NCI-H2081 treated with DMSO at 0.1 percent for 48 hours (cell line): Measurements from ENCODE around the gene RASGRP1.
"Not testable (repeated sequence)": the region's sequence is repeated elsewhere in the genome, so short reads cannot be mapped to it uniquely, and the experiment has no call there.

ENCODE experiments used
- DNase-seq: peaks from one replicate; lab custom pipeline; 2025; lab: John Stamatoyannopoulos, UW

RASGRP1 gene

DNA sequence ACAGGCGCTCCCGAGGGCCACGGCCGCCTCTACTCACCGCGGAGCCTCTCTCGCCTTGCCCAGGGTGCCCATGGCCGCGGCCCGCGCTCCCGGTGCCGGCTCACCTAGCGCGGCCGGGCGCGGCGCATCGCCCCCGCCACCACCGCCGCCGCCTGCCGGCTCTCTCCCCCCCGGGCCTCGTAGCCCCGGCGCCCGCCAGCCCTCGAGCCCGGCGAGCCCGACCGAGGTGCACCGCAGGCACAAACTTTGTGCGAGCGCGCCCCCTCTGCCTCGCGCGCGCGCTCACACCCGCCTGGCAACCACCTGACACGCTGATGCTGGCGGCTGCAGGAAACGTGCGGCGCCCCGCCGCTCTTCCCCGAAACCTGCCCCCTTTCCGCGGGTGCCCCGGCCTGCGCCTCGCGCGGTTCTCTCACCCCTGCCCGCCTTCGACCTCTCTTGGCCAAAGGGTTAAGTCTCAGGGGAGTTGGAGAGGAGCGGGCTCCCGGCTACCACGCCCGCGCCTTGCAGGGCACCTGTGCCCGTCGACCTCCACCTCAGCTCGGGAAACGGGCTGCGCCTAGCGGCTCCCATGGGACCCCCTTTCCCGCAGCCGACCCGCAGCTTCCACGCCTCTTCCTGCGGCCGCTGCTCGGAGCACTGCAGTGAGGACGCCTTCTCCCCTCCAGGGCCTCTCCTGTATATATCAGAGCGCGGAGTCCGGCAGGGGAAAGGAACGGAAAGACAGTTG lies at the start of gene RASGRP1:
TSS of gene RASGRP1 (minus strand) at position 258 of the 730 bp plus-strand sequence. CDS start at position 72, 186 bp downstream.
- DNase-seq, result no peak

DNA sequence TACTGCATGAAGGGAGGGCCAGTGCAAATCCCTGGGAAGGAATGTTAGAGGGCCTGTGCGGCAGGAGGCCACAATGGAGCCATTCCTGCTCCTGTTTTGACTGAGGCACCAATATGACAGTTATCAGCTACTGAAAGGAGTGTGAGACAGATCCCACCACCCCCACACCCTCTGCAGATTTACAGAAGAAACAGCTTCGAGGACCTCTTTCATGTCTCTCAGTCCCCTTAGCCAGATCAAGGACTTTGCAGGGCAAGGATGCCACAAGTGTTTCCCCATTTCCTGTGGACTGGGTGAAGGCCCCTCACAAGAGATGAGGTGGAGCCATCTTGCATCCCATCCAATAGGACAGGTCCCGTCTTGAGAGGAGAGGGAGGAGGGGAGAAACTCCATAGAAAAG lies 48.5 kb upstream of the RASGRP1 start:
- no peak for DNase-seq

DNA sequence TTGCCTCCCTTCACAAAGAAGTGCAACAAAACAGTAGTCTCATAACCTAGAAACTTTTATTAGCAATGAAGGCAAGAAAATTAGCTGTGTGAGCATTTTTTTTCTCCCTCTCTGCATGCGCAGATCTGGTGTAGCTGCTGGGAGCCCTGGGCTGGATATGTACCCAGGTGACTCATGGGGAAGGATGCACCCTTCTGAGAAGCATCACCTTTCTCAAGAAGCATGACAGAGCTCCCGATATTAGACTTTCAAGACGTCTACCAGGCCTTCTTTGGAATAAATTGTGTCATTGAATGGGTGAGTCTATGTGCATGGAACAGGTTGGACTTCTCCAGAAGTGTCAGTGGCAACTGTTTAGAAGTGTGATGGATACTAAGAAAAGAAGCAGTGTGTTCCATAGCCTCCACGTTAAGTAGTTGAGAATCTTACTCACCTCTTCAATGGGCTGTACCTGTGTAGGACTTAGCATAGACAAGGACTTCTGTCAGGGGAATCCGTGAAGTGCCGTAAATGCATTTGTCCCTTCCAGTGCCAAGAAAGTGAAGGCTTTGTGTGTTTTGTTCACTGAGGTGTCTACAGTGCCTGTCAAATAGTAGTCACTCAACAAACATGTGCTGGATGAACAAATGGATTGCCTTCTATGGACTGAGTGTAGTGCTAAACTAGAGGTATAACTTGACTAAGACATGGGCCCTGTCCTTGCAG lies 47.7 kb upstream of the RASGRP1 start:
- DNase-seq, result no peak

DNA sequence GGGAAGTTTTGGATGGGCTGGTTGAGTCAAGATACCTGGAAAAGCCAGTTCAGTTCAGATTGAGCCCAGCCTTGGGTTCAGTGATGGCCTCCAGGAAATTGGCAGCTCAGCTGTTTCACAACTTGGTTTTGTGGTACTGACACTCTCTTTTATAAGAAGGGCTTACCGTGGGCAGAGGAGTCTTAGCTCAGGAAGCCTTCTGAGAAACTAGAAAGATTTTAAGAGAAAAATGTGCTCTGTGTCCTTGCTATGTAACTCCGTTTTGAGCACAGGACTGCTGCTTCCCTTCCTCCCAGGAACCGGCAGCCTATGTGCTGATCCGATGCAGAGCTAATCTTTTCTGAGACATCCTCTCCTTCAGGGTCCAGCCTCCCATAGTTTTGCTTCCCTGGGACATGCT lies 46.6 kb upstream of the RASGRP1 start:
- DNase-seq, result no peak

DNA sequence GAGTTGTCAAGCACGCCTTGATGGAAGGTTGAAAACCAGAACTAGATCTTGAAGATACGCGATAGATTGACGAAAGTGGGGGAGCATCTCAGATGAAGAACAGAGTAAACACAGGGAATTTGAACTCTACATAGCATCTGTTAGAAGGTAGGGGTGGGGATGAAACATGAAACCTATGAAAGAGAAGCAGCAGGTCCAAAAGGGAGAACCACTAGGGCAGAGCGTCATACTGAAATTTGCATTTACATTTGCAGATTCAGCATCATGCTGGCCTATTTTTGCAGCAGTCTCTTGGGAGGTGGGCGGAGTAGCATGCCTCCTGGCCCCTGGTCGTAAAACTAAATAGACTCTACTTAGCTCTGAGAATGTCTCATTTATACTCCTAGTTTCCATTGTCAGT lies 46.1 kb upstream of the RASGRP1 start:
- no peak for DNase-seq

DNA sequence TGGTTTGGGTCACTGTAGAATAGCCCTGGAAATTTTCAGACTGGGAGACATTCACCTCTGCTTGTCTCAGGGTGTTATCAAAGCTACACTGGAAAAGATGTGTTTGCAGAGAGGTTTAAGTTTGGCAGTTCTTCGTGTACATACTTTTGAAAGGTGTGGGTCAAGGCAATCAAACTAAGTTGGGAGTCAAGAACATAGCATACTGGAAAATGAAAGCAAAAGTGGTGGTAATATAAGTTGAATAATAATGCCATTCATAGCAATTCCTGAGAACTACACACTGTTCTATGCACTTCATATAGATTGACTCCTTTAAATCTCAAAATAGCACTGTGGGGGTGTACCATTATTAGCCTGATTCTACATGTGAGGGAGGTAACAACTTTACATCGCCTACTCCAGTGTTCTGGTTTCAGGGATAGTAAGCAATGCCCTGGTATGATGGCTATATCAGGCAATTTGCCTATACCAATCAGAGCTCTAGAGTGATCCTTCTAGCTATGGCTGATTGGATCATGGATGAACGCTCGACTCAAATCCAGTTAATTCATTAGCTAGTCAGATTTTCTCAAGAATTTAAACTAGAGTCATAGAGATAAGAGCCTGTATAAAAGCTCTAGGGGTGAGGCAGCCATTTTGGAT lies 44.6 kb upstream of the RASGRP1 start:
- no peak for DNase-seq

DNA sequence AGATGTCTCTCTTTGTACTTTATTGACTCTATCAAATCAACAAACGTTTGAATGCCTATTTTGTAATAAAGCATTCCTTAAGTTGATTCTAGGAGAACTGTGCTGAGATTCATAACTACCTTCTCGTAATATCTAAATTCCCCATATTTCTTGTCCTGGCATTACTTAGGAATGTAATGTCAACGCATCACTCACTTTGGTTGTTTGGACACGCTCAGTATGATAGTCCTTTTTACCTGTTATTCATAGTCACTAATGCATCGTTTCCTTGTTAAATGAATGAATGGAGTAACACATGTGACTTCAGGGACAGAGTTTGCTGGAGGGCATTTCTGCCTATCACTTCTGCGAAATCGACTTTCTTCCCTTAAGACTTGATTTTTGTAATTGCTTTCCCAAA lies 44.1 kb upstream of the RASGRP1 start:
- DNase-seq, result no peak

DNA sequence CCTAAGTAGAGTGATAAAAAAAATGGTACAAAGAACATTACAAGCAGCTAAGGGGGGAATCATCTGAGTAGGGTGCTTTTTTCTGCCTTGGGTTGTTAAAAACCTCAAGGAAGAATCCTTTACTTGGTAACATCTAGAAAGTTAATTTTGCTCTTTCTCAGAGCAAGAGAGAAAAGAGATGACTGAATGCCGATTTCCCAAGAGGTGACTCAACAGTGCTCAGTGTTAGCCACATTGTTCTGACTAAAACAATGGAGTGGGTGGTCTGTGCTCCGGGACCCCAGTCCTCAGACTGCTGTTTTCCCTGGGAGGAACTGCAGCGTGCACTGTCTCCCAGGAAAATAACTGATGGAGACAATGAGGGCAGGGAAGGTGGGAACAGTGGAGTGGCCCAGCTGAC lies 41.1 kb upstream of the RASGRP1 start:
- DNase-seq, result no peak

DNA sequence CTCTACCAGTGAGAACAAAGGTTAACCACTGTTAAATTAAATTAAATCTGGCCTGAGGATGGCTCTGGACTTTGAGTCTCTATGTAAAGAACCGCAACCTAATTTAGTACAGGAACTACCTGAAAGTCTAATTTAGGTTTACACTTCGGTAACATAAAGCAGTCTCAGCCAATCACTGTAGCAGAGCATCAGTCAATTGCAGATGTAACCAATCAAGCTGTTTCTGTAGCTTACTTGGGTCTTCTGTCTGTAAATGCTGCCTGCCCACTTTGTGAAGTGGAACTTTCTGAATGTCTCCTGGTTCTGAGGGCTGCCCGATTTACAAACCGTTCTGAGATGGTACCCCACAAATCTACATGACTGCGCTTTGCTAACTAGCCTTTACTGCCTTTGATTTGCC lies 39.1 kb upstream of the RASGRP1 start:
- DNase-seq, result no peak

DNA sequence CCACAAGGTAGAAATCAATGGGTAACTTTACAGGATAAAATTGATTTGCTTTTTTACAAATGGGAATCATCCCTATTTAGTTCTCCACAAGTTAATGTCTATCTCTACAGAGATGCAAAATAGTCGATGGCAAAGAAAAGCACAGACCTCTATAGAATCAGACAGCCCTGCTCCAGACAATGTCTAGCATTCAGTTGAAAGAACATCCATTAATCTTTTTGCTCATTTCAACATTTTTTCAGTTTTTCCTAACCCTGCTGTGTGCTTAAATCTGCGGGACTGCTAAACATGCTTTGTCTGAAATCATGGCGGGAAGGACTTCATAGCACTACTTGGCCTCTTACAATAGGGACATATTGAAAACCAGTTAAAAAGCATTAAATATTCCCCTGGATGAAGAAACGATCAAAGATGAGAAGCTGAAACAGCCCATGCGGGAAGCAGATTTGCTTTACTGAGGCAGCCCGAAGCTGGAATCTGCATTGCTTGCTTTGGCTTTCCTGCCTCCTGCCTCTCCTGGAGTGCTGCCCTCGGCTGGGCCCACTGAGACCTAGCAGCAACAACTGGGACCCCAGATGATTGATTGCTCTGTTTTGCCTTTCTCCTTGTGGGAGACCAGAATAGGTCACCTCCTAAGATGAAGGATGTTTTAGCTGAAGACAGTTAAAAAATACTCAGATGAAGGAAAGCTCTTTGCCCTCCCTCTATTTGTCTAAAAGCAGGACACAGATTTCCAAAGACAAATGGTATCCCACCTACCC lies 38.5 kb upstream of the RASGRP1 start:
- no peak for DNase-seq

DNA sequence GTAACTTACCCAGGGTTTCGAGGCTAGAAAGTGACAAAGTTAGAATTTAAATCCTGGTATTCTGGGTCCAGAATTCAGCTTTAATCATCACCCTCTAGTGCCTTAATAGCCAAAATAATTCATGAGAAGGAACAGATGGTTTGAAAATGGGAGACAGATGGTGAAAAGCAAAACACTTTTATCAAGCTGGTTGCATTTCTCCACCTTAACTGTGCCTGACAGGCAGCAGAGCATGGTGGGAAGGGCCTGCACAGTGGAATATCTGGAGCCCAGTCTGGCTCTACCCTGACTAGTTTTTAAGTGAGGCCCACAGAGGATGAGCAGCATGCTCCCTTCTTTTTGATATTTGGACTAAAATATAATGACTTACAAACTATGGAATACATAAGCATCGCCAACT lies 35.6 kb upstream of the RASGRP1 start:
- no peak for DNase-seq

DNA sequence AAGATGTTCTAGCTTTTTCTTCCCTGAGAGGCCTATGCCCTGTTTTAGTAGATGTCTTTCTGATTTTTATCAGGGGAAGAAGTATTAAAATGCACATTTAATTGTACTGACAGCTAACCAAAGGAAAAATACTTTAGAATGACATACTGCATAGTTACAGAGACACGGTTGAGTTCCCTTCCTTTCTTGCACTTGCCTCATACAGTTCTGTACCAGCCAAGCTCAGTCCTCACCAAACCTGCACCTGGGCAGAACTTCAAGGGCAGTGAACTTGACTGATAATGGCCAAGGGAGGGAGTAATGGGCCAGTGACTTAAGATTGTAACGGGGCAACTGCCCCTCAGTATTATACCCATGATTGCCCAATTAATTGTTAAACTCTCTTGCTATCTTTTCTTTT lies 34.1 kb upstream of the RASGRP1 start:
- DNase-seq, result no peak

DNA sequence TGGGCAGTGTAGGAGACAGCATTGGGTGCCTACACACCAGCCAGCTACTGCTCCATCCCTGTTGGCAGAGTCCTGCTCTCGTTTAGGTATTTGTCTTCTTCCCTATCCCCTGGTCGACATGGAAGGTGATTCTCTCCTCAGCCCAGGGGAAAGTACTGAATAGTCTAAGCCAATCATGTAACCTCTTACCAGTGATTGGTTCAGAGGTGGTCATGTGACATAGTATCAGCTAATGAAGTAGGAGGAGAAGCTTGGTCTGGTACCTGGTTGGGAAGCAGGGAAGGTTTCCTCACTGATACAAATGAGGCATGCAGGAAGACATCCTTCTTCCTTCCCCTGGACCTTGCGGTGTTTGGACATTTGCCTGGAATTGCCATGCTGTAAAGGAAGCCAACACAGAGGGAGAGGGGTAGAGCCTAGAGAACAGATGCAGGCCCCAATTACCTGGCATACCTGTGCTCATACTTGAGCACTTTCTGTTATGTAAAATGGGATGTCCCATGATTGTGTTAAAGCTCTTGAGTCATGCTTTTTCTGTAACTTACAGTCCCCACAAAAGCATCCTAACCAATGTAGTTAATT lies 32.7 kb upstream of the RASGRP1 start:
- DNase-seq, result no peak

DNA sequence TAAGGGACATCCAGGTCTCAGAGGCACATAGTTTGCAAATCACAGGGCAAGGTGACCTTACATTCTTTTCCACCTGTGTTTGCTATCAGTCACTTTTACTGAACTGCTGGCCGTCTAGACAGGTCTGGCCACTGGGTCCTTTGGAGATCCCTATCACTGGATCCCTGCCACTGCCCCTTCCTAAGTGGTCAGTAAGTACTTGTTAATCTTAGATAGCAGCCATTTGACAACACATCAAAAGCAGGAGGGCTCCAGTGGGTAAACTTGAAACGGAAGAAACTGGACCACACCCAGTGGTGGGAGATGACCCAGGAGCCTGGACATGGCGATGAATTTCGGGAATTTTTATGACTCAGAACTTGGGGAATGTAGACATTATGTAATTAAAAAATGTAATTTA lies 28.9 kb upstream of the RASGRP1 start:
- no peak for DNase-seq

DNA sequence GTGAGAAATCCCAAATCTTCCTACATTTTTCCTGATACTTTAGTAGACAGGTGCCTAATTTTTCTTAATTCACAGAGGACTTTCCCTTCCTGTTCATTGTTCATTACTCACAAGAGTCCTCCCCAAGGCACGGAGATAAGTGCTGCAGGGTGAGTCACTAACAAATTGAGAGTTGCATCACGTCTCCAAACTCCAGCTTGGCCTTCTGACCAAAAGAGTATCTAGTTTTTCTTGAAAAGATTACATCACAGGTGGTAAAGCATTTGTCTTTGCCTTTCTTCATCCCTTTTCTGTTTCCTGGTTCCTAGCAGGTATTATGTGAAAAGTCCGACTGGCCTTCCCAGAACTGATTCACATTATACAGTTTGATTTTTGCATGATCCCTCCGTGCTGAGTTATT lies 24.9 kb upstream of the RASGRP1 start:
- no peak for DNase-seq

DNA sequence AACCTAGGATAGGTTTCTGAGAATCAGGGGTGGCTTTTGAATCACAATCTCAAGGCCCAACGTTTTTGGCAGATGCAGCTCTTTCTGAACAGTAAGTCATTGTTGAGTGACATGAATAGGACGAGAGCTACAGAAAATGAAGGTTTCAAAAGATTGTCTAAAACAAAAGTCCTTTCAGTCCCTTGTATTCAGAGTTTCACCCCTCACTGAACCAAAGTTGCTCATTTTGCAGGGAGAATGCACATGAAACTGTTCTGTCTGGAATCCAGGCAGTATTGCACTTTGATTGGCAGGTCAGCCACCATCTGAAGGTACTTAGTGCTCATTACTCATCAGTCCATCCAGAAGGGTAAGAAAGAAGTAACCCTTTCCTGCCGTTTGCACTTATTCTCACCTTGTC lies 24.1 kb upstream of the RASGRP1 start:
- no peak for DNase-seq

DNA sequence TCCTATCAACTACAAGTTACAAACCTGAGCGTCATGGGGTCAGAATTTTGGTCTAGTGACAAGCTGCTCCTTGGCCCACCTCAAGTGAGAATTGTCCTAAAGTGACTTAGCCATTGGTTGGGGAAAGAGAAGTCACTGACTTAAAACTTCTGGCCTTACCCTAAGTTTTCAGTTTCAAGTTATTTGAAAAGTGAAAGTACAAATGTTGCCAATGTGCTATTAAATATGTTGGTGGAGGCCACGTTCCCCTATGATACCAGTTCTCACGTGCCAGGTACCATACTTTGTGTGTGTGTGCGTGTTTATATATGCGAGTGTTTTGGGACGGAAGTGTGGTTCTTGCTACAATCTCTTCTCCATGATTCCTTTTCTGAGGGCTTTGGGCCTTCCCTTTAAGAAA lies 22.6 kb upstream of the RASGRP1 start:
- no peak for DNase-seq

DNA sequence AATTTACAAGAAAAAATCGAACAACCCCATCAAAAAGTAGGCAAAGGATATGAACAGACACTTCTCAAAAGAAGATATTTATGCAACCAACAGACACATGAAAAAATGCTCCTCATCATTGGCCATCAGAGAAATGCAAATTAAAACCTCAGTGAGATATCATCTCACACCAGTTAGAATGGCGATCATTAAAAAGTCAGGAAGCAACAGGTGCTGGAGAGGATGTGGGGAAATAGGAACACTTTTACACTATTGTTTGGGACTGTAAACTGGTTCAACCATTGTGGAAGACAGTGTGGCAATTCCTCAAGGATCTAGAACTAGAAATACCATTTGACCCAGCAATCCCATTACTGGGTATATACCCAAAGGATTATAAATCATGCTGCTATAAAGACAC lies 21.4 kb upstream of the RASGRP1 start:
- DNase-seq, result not testable (repeated sequence)

DNA sequence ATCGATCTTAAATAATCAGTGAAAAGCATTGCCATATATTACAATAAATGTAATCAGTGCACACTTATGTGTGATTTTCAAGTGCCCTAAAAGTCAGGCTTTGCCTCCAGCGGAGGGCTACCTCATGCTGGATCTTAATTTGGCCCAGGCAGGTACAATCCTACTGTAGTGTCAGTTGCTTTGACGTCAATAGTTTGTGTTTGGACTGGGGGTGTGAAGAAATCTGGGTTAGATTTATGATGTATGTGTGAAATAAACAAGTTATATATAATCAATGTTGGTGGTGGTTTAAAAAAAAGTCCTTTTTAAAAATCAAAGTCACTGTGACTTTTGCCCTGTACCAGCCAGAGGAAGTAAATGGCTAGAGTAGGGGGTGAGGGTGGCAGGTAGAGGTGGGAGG lies 14.0 kb upstream of the RASGRP1 start:
- no peak for DNase-seq

DNA sequence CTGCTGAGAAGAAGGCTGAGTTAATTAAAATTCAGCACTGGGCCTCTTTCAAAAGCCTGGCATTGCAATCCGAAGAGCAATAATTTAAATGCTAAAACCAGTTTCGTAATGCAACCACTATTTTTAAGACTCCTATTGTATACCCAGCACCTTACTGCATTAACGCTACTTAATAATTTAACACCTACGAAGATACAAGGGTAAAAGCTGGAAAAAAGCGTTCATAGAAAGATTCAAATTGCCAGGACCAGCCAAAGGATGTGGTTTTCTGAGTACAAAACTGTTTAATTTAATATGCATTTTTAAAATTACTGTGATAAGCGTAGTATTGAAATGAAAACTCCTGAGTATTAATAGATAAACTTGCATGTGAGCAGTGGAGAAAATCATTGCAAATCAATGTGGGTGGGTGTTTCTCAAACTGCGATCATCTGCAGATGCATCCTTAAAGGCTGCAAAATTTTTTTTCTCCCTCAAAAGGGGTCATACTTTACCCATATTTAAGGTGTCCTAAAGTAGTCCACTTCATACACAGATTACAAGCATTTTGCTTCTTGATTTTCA lies 12.9 kb upstream of the RASGRP1 start:
- DNase-seq, result no peak

DNA sequence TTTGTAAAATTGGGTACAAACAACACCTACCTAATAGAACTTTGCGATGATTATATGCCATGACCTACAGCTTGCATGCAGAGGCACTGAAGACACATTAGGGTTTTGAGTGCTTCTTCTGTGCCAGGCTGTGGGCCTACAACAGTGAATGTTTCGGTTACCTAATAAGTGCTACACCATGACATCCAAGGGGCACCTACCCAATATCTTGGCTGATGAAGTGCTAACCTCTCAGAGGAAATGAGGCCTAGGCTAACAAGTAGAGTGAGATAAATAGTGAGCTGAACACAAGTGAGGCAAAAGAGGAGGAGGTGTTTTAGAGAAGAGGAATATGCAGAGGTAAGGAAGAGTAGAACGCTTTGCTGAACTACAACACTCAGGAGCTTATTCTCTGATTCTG lies 12.2 kb upstream of the RASGRP1 start:
- no peak for DNase-seq

DNA sequence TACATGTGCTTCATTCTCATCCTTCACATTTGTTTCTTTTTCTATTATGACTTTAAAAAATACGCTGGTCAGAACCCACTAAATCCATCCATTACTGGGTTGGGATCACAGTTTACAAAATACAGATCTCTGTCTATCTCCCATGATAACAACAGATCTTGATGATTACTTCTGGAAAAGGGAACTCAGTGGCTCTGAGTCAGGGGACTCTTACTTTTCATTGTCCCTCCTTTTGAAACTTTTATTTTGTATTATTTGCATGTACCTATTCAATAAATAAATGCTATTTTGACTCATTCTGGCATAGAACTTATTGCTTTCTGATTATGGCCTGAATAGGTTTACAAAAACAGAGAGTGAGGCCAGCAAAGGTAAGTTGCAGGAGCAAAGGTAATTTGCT lies 11.6 kb upstream of the RASGRP1 start:
- no peak for DNase-seq
